ENCODE measurements around the gene DKK1.

DKK1 gene

GRCh38 chr10:52313256-52313932 lies 687 bp upstream of the DKK1 start:
- Histone ChIP-seq H3K9ac (ENCODE audit: insufficient read length) (no peak overlapping the region), H3K4me3 (peak overlapping the region; percentile 72), H3K36me3 (ENCODE audit: insufficient read depth, low read length) (no peaks in the 10 kb centered on the region), H3K9me3 (ENCODE audit: low read depth, low read length) (no peaks in the 10 kb centered on the region), H3K27ac (no peak overlapping the region)
- TF ChIP-seq POLR2AphosphoS5 (IDR thresholded peaks at IDR 0.05; ENCODE audit: borderline replicate concordance, low read depth, low read length) (no peak), FOXP2 (optimal IDR thresholded peaks at IDR 0.05; ENCODE audit: control extremely low read depth, extremely low read length, insufficient read depth) (no peak), EZH2 (IDR thresholded peaks at IDR 0.05) (no peak)
- DNase-seq (ENCODE audit: low read depth, low spot score), result no peak

DNA sequence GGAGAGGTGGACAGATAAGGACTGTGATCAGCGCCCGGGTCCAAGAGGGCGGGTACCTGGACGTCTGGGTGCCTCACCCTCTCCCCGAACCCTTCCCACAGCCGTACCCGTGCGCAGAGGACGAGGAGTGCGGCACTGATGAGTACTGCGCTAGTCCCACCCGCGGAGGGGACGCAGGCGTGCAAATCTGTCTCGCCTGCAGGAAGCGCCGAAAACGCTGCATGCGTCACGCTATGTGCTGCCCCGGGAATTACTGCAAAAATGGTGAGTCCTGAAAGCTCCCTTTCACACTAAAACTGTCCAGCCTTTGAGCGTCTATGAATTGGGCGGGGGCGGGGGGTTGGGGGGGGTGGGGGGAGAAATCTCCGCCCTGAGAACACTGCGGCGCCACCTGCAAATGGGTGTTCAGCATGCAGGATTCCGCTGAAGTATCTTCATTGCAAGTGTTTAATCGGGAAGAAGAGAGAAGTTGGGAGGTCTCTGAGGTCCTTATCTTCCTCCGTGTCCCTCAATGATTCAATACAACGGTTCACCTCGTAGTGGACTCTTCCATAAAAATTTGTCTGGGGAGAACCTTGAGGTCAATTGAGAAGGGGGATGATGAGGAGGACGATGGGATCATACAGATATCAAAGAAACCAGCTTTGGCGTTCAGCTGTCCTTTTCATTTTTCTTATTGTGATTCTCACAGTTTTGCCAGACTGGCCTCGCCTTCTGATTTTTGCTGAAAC lies 906 bp downstream of the DKK1 start:
- DNase-seq (ENCODE audit: low read depth, low spot score), result no peak

DNA sequence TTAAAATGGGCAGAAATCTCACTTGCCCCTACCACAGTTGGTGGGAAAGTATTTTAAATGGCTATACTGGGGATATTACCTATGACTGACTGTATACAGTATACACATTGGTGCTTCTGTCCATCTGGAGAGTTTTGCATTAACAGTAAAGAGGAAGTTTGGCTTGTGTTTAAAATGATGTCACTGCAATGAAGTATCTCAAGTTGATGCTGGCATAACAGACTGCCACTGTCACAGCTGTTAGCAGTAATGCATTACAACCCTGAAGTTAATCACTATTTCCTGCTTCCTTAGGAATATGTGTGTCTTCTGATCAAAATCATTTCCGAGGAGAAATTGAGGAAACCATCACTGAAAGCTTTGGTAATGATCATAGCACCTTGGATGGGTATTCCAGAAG lies 1.9 kb downstream of the DKK1 start:
- H3K4me3 ChIP-seq, result no peak overlapping the region

More for the DNA sequence above, 906 bp downstream of the DKK1 start:
- Histone ChIP-seq H3K9ac (ENCODE audit: insufficient read length) (no peak overlapping the region), H3K9me3 (ENCODE audit: low read depth, low read length) (no peaks in the 10 kb centered on the region), H3K27ac (no peak overlapping the region), H3K4me3 (peak overlapping the region; percentile 72), H3K36me3 (ENCODE audit: insufficient read depth, low read length) (no peaks in the 10 kb centered on the region)
- TF ChIP-seq FOXP2 (optimal IDR thresholded peaks at IDR 0.05; ENCODE audit: control extremely low read depth, extremely low read length, insufficient read depth) (no peak), POLR2AphosphoS5 (IDR thresholded peaks at IDR 0.05; ENCODE audit: borderline replicate concordance, low read depth, low read length) (no peak), EZH2 (IDR thresholded peaks at IDR 0.05) (no peak)

GRCh38 chr10:52316500-52316899 lies 2.4 kb downstream of the DKK1 start:
- no peak overlapping the region for H3K27ac ChIP-seq
- H3K9ac ChIP-seq (ENCODE audit: insufficient read length), result no peak overlapping the region
- H3K36me3 ChIP-seq (ENCODE audit: insufficient read depth, low read length), result no peaks in the 10 kb centered on the region
- DNase-seq (ENCODE audit: low read depth, low spot score), result no peak
- no peaks in the 10 kb centered on the region for H3K9me3 ChIP-seq (ENCODE audit: low read depth, low read length)
- no peak overlapping the region for H3K4me3 ChIP-seq
- TF ChIP-seq POLR2AphosphoS5 (IDR thresholded peaks at IDR 0.05; ENCODE audit: borderline replicate concordance, low read depth, low read length) (no peak), FOXP2 (optimal IDR thresholded peaks at IDR 0.05; ENCODE audit: control extremely low read depth, extremely low read length, insufficient read depth) (no peak), EZH2 (IDR thresholded peaks at IDR 0.05) (no peak)

More for the DNA sequence above, 1.9 kb downstream of the DKK1 start:
- Histone ChIP-seq H3K9me3 (ENCODE audit: low read depth, low read length) (no peaks in the 10 kb centered on the region), H3K36me3 (ENCODE audit: insufficient read depth, low read length) (no peaks in the 10 kb centered on the region), H3K9ac (ENCODE audit: insufficient read length) (no peak overlapping the region), H3K27ac (no peak overlapping the region)
- DNase-seq (ENCODE audit: low read depth, low spot score), result no peak
- TF ChIP-seq EZH2 (IDR thresholded peaks at IDR 0.05), result no peak
- no peak for TF ChIP-seq POLR2AphosphoS5 (IDR thresholded peaks at IDR 0.05; ENCODE audit: borderline replicate concordance, low read depth, low read length)
- TF ChIP-seq FOXP2 (optimal IDR thresholded peaks at IDR 0.05; ENCODE audit: control extremely low read depth, extremely low read length, insufficient read depth), result no peak

GRCh38 chr10:52318136-52318701 lies 4.1 kb downstream of the DKK1 start:
- H3K36me3 ChIP-seq (ENCODE audit: insufficient read depth, low read length), result no peaks in the 10 kb centered on the region
- no peak overlapping the region for H3K4me3 ChIP-seq
- H3K9ac ChIP-seq (ENCODE audit: insufficient read length), result no peak overlapping the region
- no peaks in the 10 kb centered on the region for H3K9me3 ChIP-seq (ENCODE audit: low read depth, low read length)
- TF ChIP-seq EZH2 (IDR thresholded peaks at IDR 0.05), result no peak
- no peak for TF ChIP-seq FOXP2 (optimal IDR thresholded peaks at IDR 0.05; ENCODE audit: control extremely low read depth, extremely low read length, insufficient read depth)
- TF ChIP-seq POLR2AphosphoS5 (IDR thresholded peaks at IDR 0.05; ENCODE audit: borderline replicate concordance, low read depth, low read length), result no peak
- no peak for DNase-seq (ENCODE audit: low read depth, low spot score)
- H3K27ac ChIP-seq, result no peak overlapping the region

GRCh38 chr10:52318822-52319464 lies 4.9 kb downstream of the DKK1 start:
- no peak overlapping the region for H3K27ac ChIP-seq
- H3K9ac ChIP-seq (ENCODE audit: insufficient read length), result no peak overlapping the region
- no peak for DNase-seq (ENCODE audit: low read depth, low spot score)
- H3K4me3 ChIP-seq, result no peak overlapping the region
- no peaks in the 10 kb centered on the region for H3K9me3 ChIP-seq (ENCODE audit: low read depth, low read length)
- TF ChIP-seq POLR2AphosphoS5 (IDR thresholded peaks at IDR 0.05; ENCODE audit: borderline replicate concordance, low read depth, low read length) (no peak), FOXP2 (optimal IDR thresholded peaks at IDR 0.05; ENCODE audit: control extremely low read depth, extremely low read length, insufficient read depth) (no peak), EZH2 (IDR thresholded peaks at IDR 0.05) (no peak)
- H3K36me3 ChIP-seq (ENCODE audit: insufficient read depth, low read length), result no peaks in the 10 kb centered on the region

DNA sequence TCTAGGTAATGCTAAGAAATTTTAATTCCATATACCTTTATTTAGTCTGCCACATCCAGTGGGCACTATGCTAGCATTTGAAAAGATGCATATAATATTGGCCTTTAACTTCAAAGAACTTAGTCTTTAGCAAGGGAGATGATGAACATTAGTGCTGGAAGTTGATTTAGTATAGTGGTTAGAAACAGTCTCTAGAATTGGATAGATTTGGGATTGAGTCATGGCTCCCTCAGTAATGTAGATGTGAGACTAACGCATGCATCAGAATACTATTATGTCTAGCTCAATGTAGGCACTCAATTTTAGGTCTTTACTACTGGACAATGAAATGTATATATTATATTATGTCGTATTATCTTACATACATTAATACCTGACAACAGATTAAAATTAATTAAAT lies 5.8 kb downstream of the DKK1 start:
- Histone ChIP-seq H3K27ac (no peak overlapping the region), H3K4me3 (no peak overlapping the region), H3K36me3 (ENCODE audit: insufficient read depth, low read length) (no peaks in the 10 kb centered on the region), H3K9ac (ENCODE audit: insufficient read length) (no peak overlapping the region), H3K9me3 (ENCODE audit: low read depth, low read length) (no peaks in the 10 kb centered on the region)
- DNase-seq (ENCODE audit: low read depth, low spot score), result no peak
- TF ChIP-seq EZH2 (IDR thresholded peaks at IDR 0.05) (no peak), POLR2AphosphoS5 (IDR thresholded peaks at IDR 0.05; ENCODE audit: borderline replicate concordance, low read depth, low read length) (no peak), FOXP2 (optimal IDR thresholded peaks at IDR 0.05; ENCODE audit: control extremely low read depth, extremely low read length, insufficient read depth) (no peak)

GRCh38 chr10:52322323-52322722 lies 8.2 kb downstream of the DKK1 start:
- DNase-seq (ENCODE audit: low read depth, low spot score), result no peak
- TF ChIP-seq FOXP2 (optimal IDR thresholded peaks at IDR 0.05; ENCODE audit: control extremely low read depth, extremely low read length, insufficient read depth) (no peak), POLR2AphosphoS5 (IDR thresholded peaks at IDR 0.05; ENCODE audit: borderline replicate concordance, low read depth, low read length) (no peak), EZH2 (IDR thresholded peaks at IDR 0.05) (no peak)
- Histone ChIP-seq H3K36me3 (ENCODE audit: insufficient read depth, low read length) (no peaks in the 10 kb centered on the region), H3K9ac (ENCODE audit: insufficient read length) (no peak overlapping the region), H3K9me3 (ENCODE audit: low read depth, low read length) (no peaks in the 10 kb centered on the region), H3K4me3 (no peak overlapping the region), H3K27ac (no peak overlapping the region)

All from SK-N-MC (cell line).